Activated naive CD8-positive, alpha-beta T cell treated with anti-CD3 and anti-CD28 coated beads, Interleukin-2, amount 10 ng/mL, durations not matched to agents 7 days and 5 days (primary cell): ENCODE data around the gene CRTAC1. TPM values are rescaled to one million over a fixed set of nuclear protein-coding genes. Genes with fewer than 3 reads are reported as not detected.

Experiments
- ATAC-seq: fragments of 150-1000 bp; cut with Tn5 transposase; one replicate; pipeline ENCODE4 v1.10.0; 2021; ENCODE audit warnings: low read depth, moderate library complexity
- POLR2A ChIA-PET: fragments of 350-600 bp; sonication (Branson Sonifier 250); formaldehyde crosslinking; loops from one replicate; lab custom pipeline; 2021; ENCODE audit warnings: antibody characterized with exemption; lab: Charles Lee
- DNase-seq: peaks from one replicate; pipeline ENCODE4 v3.0.0; 2021
- H3K27ac Mint-ChIP-seq: one replicate; pipeline ENCODE4 v1.8.0; 2022; ENCODE audit warnings: mild to moderate bottlenecking, mixed read lengths
- H3K27me3 Mint-ChIP-seq: one replicate; pipeline ENCODE4 v1.8.0; 2022; ENCODE audit warnings: mild to moderate bottlenecking, moderate library complexity, mixed read lengths
- H3K36me3 Mint-ChIP-seq: one replicate; pipeline ENCODE4 v1.8.0; 2021; ENCODE audit warnings: mild to moderate bottlenecking, mixed read lengths
- H3K4me1 Mint-ChIP-seq: one replicate; pipeline ENCODE4 v1.8.0; 2021; ENCODE audit warnings: mixed read lengths
- H3K4me3 Mint-ChIP-seq: one replicate; pipeline ENCODE4 v1.8.0; 2022; ENCODE audit warnings: mild to moderate bottlenecking, moderate library complexity, mixed read lengths
- H3K9me3 Mint-ChIP-seq: one replicate; pipeline ENCODE4 v1.8.0; 2021; ENCODE audit warnings: mixed read lengths
- total RNA-seq, 2 experiments: library from RNA; stranded (reverse); gene quantifications; one replicate each; pipeline ENCODE4 v1.2.3, GENCODE V29; 2021

Gene CRTAC1
- total RNA-seq, 2 experiments from 2014 or later = not detected

DNA sequence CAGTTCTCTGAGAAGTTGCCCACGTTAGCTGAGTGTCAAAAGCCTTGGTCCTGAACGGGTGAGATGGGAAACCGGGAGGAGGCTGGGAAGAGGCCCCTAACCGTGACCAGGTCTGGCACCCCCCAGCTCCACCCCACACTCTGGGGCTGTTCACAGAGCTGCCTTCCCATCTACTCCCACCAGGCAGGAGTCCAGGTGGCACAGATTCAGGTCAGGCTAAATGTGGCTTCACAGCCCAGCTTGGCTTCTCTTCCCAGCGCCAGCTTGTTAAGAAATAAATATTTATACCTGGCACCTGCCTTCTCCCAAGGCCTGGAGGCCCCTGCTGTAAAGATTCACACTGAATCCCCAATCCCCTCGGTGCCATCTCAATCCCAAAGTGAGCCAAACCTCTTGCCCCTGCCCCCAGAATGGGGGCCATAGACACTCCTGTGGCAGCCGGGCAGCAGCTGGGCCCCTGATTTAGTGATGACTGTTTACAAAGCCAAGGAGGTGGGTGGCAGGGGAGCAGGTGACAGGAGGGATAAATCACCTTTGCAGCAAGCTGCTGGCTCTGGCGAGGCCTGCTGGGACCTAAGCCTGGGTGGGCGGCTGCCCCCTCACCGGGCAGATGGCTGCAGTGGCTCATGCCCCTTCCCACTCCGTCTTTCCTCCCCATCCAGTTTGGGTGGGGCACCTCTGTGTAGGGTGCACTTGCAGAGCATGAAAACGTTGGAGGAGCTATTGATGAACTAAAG is 108.2 kb downstream of the CRTAC1 start:
- Mint-ChIP-seq H3K27me3 (peaks cover 8% of the 10 kb centered on the region), H3K27ac (no peak overlapping the region), H3K4me3 (no peak overlapping the region), H3K4me1 (peaks cover 2% of the 10 kb centered on the region), H3K36me3 (no peaks in the 10 kb centered on the region), H3K9me3 (no peaks in the 10 kb centered on the region)
- ATAC-seq = no peak
- no peak for DNase-seq
- POLR2A ChIA-PET = no interaction called here

DNA sequence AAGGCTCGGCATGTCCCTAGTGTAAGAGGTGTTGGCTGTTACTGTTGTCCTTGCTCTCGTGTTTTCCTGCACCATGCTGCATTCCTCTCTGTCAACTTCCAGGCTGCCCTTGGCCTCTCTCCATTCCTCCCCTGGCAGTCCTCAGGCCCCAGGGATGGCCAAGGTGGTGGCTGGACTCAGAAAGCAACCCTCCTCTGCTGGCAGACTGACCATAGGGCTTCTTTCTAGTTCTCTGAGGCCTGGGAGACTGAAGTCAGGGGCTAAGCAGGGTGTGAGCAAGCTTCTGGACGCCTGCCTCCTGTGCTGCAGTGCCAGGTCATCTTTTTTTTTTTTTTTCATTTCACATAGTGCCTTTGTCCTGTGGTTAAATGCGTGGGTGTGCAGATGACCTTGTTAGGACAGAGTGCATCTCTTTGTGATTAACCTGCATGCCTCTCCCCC is 108.8 kb downstream of the CRTAC1 start:
- Mint-ChIP-seq H3K9me3 (no peaks in the 10 kb centered on the region), H3K36me3 (no peaks in the 10 kb centered on the region), H3K4me3 (no peak overlapping the region), H3K27me3 (peaks cover 8% of the 10 kb centered on the region), H3K27ac (no peak overlapping the region), H3K4me1 (peaks cover 2% of the 10 kb centered on the region)
- ATAC-seq = no peak
- POLR2A ChIA-PET = no interaction called here
- no peak for DNase-seq

DNA sequence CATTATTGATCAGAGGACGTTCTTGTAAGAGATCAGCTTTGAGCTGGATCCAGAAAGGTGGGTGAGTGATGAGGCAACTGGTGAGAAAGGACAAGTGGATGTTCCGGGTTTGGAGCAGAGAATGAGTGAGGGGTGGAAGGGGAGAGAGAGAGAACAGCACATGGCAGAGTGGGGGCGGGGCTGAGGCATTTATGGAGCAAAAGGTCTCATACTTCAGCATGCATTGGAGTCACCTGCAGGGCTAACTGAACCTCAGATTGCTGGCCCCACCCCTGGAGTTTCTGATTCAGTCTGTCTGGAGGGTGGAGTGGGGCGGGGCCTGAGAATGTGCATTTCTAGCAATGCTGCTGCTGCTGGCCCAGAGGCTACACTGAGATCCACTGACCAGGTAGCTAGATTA is 109.6 kb downstream of the CRTAC1 start:
- Mint-ChIP-seq H3K27ac (no peak overlapping the region), H3K36me3 (no peaks in the 10 kb centered on the region), H3K9me3 (no peaks in the 10 kb centered on the region), H3K4me1 (peaks cover 2% of the 10 kb centered on the region), H3K27me3 (peaks cover 8% of the 10 kb centered on the region), H3K4me3 (no peak overlapping the region)
- no peak for DNase-seq
- ATAC-seq = no peak
- POLR2A ChIA-PET = no interaction called here

DNA sequence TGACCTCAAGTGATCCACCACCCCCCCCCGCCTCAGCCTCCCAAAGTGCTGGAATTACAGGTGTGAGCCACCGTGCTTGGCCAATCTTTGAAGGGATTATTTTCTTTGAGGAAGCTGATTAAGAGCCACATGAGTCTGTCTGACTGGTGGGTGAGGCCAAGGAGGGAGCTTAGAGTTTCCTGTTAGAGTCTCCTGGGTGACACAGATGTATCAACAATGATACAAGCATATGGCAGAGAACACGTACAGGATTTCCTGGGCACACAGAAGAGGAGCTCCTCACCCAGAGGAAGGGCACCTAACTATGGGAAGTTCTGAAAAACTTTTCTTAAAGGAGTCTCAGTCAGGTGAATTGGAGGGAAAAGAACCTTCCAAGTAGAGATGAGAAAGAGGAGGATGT is 111.4 kb downstream of the CRTAC1 start:
- H3K4me1 Mint-ChIP-seq = peaks cover 2% of the 10 kb centered on the region
- H3K27ac Mint-ChIP-seq = no peak overlapping the region
- ATAC-seq (no peak), DNase-seq (no peak)
- POLR2A ChIA-PET = no interaction called here
- H3K36me3 Mint-ChIP-seq = no peaks in the 10 kb centered on the region
- peaks cover 2% of the 10 kb centered on the region for H3K27me3 Mint-ChIP-seq
- H3K9me3 Mint-ChIP-seq = no peaks in the 10 kb centered on the region
- no peak overlapping the region for H3K4me3 Mint-ChIP-seq

DNA sequence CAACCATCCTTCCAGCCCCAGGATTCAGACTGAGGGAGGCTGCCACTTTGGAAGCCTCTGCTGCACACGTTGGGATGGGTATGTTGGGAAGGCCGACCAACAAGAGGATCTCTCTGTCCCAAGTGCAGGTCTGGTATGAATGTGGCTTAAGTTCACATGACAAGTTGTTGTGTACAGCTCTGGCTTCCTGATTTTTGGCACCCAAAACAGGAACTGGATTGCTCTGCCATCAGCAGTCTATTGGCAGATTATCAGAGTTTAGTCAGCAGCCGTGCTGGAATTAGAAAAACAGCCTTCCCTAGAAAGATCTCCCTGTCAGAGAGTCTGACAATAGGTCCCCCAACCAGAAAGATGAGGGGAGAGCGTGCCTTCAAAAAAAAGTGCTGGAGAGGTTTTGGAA is 113.8 kb downstream of the CRTAC1 start:
- no peaks in the 10 kb centered on the region for H3K9me3 Mint-ChIP-seq
- POLR2A ChIA-PET = no interaction called here
- H3K4me3 Mint-ChIP-seq = no peak overlapping the region
- no peaks in the 10 kb centered on the region for H3K36me3 Mint-ChIP-seq
- DNase-seq (no peak), ATAC-seq (no peak)
- H3K27ac Mint-ChIP-seq = no peak overlapping the region
- H3K27me3 Mint-ChIP-seq = peaks cover 2% of the 10 kb centered on the region
- peaks cover 2% of the 10 kb centered on the region for H3K4me1 Mint-ChIP-seq

DNA sequence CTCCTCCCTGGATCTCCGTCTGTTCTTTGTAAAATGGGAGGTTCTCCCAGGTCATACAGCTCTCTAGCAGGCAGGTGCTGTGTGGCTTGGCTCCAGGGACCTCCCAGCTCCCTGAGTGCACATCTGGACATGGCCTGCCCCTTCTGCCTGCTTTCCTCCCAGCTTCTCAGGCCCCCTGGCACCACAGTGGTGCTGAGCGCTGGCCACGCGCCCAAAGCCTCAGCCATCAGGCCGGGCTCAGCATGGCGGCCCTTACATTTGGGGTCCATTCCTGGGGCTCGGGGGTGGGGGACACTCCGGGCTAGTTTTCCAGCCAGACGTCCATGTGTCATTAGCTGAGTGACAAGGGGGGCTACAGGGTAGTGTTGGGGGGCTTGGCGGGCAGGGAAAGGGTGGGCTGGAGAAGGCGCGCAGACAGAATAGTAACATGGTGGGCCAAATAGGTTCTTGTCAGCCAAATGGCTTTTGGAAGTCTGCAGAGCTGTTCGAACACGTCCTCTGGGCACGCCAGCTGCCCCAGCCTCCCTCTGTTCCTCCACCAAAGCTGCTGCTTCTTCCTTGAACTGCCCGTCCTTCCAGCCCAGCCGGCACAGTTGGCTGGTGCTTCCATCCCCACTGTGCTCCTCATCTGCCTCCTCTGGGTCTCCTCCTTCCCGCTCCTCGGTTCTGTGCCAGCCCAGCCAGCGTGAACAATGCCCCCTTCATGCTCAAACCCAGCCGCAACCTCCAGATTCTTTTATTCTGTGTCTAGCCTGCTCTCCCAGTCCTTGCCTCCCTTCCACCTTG is 114.9 kb downstream of the CRTAC1 start:
- POLR2A ChIA-PET = interaction anchor here (1.1 to 1.5 kb wide), 2 partner anchors 126 to 132 kb away, joined by 3 to 5 read pairs; no protein-coding TSS in a partner anchor
- ATAC-seq (no peak), DNase-seq (no peak)
- Mint-ChIP-seq H3K9me3 (no peaks in the 10 kb centered on the region), H3K27me3 (peaks cover 2% of the 10 kb centered on the region), H3K36me3 (no peaks in the 10 kb centered on the region), H3K4me1 (peaks cover 2% of the 10 kb centered on the region), H3K4me3 (no peak overlapping the region), H3K27ac (no peak overlapping the region)

DNA sequence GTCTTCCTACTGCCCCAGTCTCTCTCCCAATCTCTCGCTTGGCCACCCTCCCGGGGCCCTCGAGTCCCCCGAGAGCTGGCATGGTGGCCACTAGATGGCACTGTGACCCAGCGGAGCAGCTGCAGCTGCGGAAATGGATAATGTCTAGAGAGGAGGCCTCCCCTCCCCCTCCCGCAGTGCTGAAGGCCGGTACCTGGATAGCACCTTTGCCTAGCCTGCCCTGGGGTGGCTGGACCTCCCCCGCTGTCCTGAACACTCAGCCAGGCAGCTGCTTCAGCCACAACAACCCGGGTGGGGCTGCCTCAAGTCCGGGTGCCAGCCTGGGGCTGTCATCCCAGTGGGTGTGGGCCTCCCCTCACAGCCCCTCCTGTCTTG is 115.6 kb downstream of the CRTAC1 start:
- peaks cover 2% of the 10 kb centered on the region for H3K4me1 Mint-ChIP-seq
- H3K9me3 Mint-ChIP-seq = no peaks in the 10 kb centered on the region
- ATAC-seq (peak; percentile 86), DNase-seq (peak; percentile 82)
- peaks cover 2% of the 10 kb centered on the region for H3K27me3 Mint-ChIP-seq
- H3K27ac Mint-ChIP-seq = no peak overlapping the region
- POLR2A ChIA-PET = interaction anchor here (1.1 to 1.5 kb wide), 2 partner anchors 126 to 133 kb away, joined by 3 to 5 read pairs; no protein-coding TSS in a partner anchor
- H3K4me3 Mint-ChIP-seq = no peak overlapping the region
- H3K36me3 Mint-ChIP-seq = no peaks in the 10 kb centered on the region

DNA sequence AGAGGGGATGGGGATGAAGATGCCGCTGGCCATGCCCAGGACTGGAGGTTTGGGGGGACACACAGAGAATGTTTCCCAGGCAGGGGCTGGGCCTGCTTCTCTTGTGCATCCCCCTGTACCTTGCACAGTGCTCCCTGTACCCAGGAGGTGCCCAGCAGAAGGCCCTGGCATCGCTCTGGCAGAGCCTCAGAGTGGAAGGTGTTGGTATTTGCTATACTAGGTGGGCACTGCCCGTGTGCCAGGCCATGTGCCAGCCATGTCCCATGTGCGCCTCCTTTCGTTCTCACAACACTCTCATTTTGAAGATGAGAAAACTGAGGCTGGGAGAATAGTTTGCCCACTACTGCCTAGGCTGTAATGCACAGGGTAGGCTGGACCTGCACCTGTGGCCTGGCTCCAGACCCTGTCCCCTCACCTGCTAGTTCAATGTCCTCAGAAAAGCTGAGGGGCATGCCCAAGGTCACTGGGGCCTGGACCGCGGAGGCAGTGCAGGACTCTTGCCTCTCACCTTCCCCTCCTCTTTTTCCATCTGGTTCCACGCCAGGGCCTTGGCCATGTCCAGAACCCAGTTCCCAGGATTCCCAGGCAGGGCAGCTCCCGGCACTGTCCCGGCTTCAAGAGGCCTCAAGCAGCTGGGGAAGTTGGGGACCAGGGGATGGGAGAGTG is 116.1 kb downstream of the CRTAC1 start:
- DNase-seq = no peak
- Mint-ChIP-seq H3K9me3 (no peaks in the 10 kb centered on the region), H3K36me3 (no peaks in the 10 kb centered on the region), H3K4me1 (peaks cover 2% of the 10 kb centered on the region), H3K27me3 (peaks cover 2% of the 10 kb centered on the region), H3K27ac (no peak overlapping the region), H3K4me3 (no peak overlapping the region)
- ATAC-seq = no peak
- POLR2A ChIA-PET = interaction anchor here (1.1 to 1.5 kb wide), 2 partner anchors 127 to 133 kb away, joined by 3 to 5 read pairs; no protein-coding TSS in a partner anchor

DNA sequence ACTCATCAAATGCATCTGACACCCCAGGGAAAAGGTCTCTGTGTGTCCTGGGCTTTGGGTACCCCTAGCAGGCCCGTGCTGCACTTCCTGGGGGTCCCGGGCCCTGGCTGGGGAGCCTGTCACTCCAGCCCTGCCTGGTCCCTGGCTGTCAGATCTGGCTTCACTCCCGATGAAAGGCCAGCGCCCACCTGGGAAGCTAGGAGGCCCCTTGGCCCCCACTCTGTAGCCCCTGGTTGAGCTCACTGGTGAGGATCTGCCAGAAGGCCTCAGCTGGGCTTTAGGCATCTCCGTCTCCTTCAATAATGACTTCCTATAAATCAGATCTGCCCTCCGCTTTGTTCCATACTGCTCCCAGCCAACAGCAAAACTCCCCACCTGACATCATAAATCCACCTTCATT is 116.8 kb downstream of the CRTAC1 start:
- Mint-ChIP-seq H3K27ac (no peak overlapping the region), H3K4me3 (no peak overlapping the region), H3K9me3 (no peaks in the 10 kb centered on the region), H3K36me3 (no peaks in the 10 kb centered on the region), H3K4me1 (no peaks in the 10 kb centered on the region), H3K27me3 (peaks cover 2% of the 10 kb centered on the region)
- no peak for DNase-seq
- POLR2A ChIA-PET = no interaction called here
- no peak for ATAC-seq

DNA sequence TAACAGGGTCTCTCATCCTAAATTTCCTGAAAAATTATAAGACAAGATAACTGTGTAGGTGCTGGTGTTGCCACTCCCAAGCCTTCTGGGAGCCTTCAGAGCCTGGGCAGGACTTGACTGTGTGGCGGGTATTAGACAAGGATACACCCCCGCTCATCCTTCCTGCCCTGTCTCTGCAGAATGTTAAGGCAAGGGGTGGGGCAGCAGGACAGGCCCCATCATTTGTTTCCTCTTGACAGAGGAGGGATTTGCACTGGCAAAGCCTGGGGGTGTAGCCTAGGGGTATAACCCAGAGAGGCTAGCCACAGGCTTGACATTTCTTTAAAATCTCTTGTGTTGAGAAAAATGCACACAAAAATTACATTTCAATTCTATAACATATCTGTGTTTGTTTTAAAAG is 117.2 kb downstream of the CRTAC1 start:
- no peaks in the 10 kb centered on the region for H3K4me1 Mint-ChIP-seq
- H3K36me3 Mint-ChIP-seq = no peaks in the 10 kb centered on the region
- no peak overlapping the region for H3K4me3 Mint-ChIP-seq
- POLR2A ChIA-PET = no interaction called here
- no peaks in the 10 kb centered on the region for H3K9me3 Mint-ChIP-seq
- DNase-seq = no peak
- H3K27me3 Mint-ChIP-seq = peaks cover 2% of the 10 kb centered on the region
- no peak overlapping the region for H3K27ac Mint-ChIP-seq
- ATAC-seq = no peak

DNA sequence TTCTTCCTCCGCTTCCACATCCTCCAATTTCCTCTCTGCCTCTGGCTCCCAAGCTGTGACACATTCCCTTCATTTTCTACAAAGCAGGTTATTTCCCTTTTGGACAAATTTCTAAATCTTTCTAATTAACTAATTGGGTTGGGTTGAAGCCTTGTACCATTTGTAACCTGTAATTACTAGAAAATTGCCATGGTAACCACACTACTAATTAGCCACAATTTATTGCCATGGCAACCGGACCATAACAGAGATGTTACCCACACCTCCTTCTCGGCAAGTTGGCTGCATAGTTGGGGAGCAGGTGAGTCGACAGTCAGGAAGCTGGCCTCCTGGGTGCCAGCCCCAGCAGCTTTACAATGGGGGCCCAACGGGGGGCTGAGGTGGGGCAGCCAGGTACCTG is 119.2 kb downstream of the CRTAC1 start:
- H3K27me3 Mint-ChIP-seq = peaks cover 3% of the 10 kb centered on the region
- H3K4me3 Mint-ChIP-seq = no peak overlapping the region
- POLR2A ChIA-PET = no interaction called here
- DNase-seq = no peak
- H3K9me3 Mint-ChIP-seq = no peaks in the 10 kb centered on the region
- no peaks in the 10 kb centered on the region for H3K4me1 Mint-ChIP-seq
- ATAC-seq = no peak
- H3K27ac Mint-ChIP-seq = no peak overlapping the region
- no peaks in the 10 kb centered on the region for H3K36me3 Mint-ChIP-seq

DNA sequence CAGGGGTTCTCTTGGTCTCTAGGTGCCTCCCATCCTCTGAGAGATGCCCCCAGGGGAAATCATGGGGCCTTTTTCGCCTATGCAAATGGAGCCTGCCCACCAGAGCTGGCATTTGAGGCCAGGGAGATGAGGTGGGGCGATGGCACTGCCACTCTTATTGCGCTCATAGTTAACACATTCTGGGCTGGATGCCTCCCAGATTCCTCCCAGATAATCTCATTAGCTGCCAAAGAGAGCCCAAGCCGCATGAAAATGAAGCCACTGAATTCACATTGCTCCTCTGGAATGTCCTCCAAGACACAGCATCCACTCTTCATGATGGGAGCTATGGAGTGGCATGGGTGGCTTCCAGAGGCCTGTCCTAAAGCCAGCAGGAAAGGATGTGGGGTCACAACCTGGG is 119.8 kb downstream of the CRTAC1 start:
- POLR2A ChIA-PET = no interaction called here
- no peak overlapping the region for H3K27ac Mint-ChIP-seq
- DNase-seq = no peak
- no peaks in the 10 kb centered on the region for H3K4me1 Mint-ChIP-seq
- no peaks in the 10 kb centered on the region for H3K9me3 Mint-ChIP-seq
- peaks cover 4% of the 10 kb centered on the region for H3K27me3 Mint-ChIP-seq
- ATAC-seq = no peak
- H3K36me3 Mint-ChIP-seq = no peaks in the 10 kb centered on the region
- no peak overlapping the region for H3K4me3 Mint-ChIP-seq

DNA sequence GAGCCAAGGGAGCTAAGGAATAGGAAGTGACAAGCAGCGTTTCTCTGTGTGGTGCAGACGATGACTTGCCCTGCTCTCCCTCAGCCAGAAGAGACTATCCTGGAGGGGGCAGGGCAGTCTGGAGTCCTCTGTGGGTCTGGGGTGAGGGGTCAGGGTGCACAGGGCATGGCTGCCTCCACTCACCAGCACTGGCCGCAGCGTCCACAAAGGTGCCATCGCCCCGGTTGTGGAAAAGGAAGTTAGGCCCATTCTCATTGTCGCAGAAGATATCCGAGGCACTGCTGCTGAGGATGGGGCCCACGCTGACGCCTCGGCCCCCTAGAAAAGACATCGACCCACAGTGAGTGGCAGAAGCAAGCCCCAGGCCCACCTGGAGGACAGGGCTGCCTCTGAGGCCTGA is 122.6 kb downstream of the CRTAC1 start:
- no peaks in the 10 kb centered on the region for H3K36me3 Mint-ChIP-seq
- H3K4me1 Mint-ChIP-seq = peaks cover 2% of the 10 kb centered on the region
- peaks cover 10% of the 10 kb centered on the region for H3K27me3 Mint-ChIP-seq
- POLR2A ChIA-PET = no interaction called here
- no peak overlapping the region for H3K27ac Mint-ChIP-seq
- ATAC-seq (no peak), DNase-seq (no peak)
- H3K4me3 Mint-ChIP-seq = no peak overlapping the region
- no peaks in the 10 kb centered on the region for H3K9me3 Mint-ChIP-seq
